Bronchial epithelial cell (primary cell): ENCODE results near the gene SLC9A5. TPM values are rescaled to one million over a fixed set of nuclear protein-coding genes. Genes with fewer than 3 reads are reported as not detected.

Experiments used
- DNase-seq: peaks from one replicate; pipeline ENCODE4 v3.0.0-alpha.2; 2010; ENCODE audit warnings: low read depth
- FAIRE-seq: peaks from 2 replicates; lab custom pipeline; 2011; peaks lifted over from hg19 to GRCh38; lab: Jason Lieb, UNC
- H3K27me3 ChIP-seq: 2 replicates; pipeline ENCODE4 v1.5.1; 2011; ENCODE audit warnings: low read length; ENCODE audit not compliant: control insufficient read depth, insufficient read depth
- H3K36me3 ChIP-seq: 2 replicates; pipeline ENCODE4 v1.5.1; 2011; ENCODE audit warnings: low read length; ENCODE audit not compliant: control insufficient read depth, insufficient read depth
- H3K4me3 ChIP-seq: 2 replicates; pipeline ENCODE4 v1.5.1; 2011; ENCODE audit warnings: mild to moderate bottlenecking, low read depth, low read length, control low read depth
- CTCF ChIP-seq: IDR thresholded peaks from 2 replicates; pipeline ENCODE4 v1.5.1; 2011; ENCODE audit warnings: mild to moderate bottlenecking, moderate library complexity, low read length, control low read depth, inconsistent platforms; ENCODE audit not compliant: insufficient read depth, severe bottlenecking
- total RNA-seq: library from RNA; depleted of rRNA; stranded (reverse); fragments of >200 nt; gene quantifications from 2 replicates; pipeline ENCODE4 v1.2.1, GENCODE V29; 2014

The SLC9A5 gene
- total RNA-seq, 1 donor from 2014 or later: 0.26 TPM

- no peak for DNase-seq
- FAIRE-seq: no peak
- no peaks in the 10 kb centered on the region for H3K27me3 ChIP-seq
- no peak for TF ChIP-seq CTCF
- no peak overlapping the region for H3K4me3 ChIP-seq
- H3K36me3 ChIP-seq: peaks cover 32% of the 10 kb centered on the region
Observed at GRCh38 chr16:67235816-67236562, 12.8 kb upstream of the SLC9A5 start.

GRCh38 chr16:67236563-67237395, 12.0 kb upstream of the SLC9A5 start:
- no peak for FAIRE-seq

GRCh38 chr16:67237396-67238277, 11.1 kb upstream of the SLC9A5 start:
- Histone ChIP-seq H3K27me3 (no peaks in the 10 kb centered on the region), H3K36me3 (peaks cover 21% of the 10 kb centered on the region), H3K4me3 (no peak overlapping the region)
- no peak for TF ChIP-seq CTCF
- no peak for DNase-seq
- no peak for FAIRE-seq

More at GRCh38 chr16:67236563-67237395, 12.0 kb upstream of the SLC9A5 start:
- peaks cover 24% of the 10 kb centered on the region for H3K36me3 ChIP-seq
- TF ChIP-seq CTCF: no peak
- no peak overlapping the region for H3K4me3 ChIP-seq
- DNase-seq: no peak
- no peaks in the 10 kb centered on the region for H3K27me3 ChIP-seq

GRCh38 chr16:67238278-67238575, 10.6 kb upstream of the SLC9A5 start:
- Histone ChIP-seq H3K27me3 (no peaks in the 10 kb centered on the region), H3K36me3 (peaks cover 21% of the 10 kb centered on the region), H3K4me3 (no peak overlapping the region)
- no peak for DNase-seq
- no peak for FAIRE-seq
- no peak for TF ChIP-seq CTCF

GRCh38 chr16:67238806-67239470, 9.8 kb upstream of the SLC9A5 start:
- DNase-seq (no peak), FAIRE-seq (no peak)
- Histone ChIP-seq H3K36me3 (peaks cover 18% of the 10 kb centered on the region), H3K27me3 (no peaks in the 10 kb centered on the region), H3K4me3 (no peak overlapping the region)
- no peak for TF ChIP-seq CTCF
